ENCODE data around the gene NANS.
"Not testable (repeated sequence)": the region's sequence is repeated elsewhere in the genome, so short reads cannot be mapped to it uniquely, and the experiment has no call there.

NANS gene

GRCh38 chr9:98056269-98057137, at the start of gene NANS:
Gene NANS, plus strand, starts transcription at chr9:98056732. Its CDS starts 77 bp downstream, at chr9:98056809.
- FAIRE-seq (peak; percentile 4), DNase-seq (ENCODE audit: insufficient read length, low spot score) (peak; percentile 89)

- DNase-seq (ENCODE audit: insufficient read length, low spot score) (no peak), FAIRE-seq (no peak)
Measured at GRCh38 chr9:98007251-98007928, 49.1 kb upstream of the NANS start.

- no peak for FAIRE-seq
- DNase-seq (ENCODE audit: insufficient read length, low spot score): no peak
Measured at GRCh38 chr9:98008764-98009163, 47.8 kb upstream of the NANS start.

- FAIRE-seq (no peak), DNase-seq (ENCODE audit: insufficient read length, low spot score) (no peak)
Measured at GRCh38 chr9:98009437-98009836, 47.1 kb upstream of the NANS start.

GRCh38 chr9:98009936-98010335, 46.6 kb upstream of the NANS start:
- FAIRE-seq (no peak), DNase-seq (ENCODE audit: insufficient read length, low spot score) (no peak)

- no peak for FAIRE-seq
- DNase-seq (ENCODE audit: insufficient read length, low spot score): peak; percentile 28
Measured at GRCh38 chr9:98010445-98010844, 46.1 kb upstream of the NANS start.

GRCh38 chr9:98011122-98011521, 45.4 kb upstream of the NANS start:
- DNase-seq (ENCODE audit: insufficient read length, low spot score) (no peak), FAIRE-seq (no peak)

GRCh38 chr9:98016137-98016680, 40.3 kb upstream of the NANS start:
- FAIRE-seq (no peak), DNase-seq (ENCODE audit: insufficient read length, low spot score) (no peak)

- DNase-seq (ENCODE audit: insufficient read length, low spot score): no peak
Measured at GRCh38 chr9:98017306-98017705, 39.2 kb upstream of the NANS start.

GRCh38 chr9:98018347-98018746, 38.2 kb upstream of the NANS start:
- FAIRE-seq (no peak), DNase-seq (ENCODE audit: insufficient read length, low spot score) (no peak)

More at GRCh38 chr9:98017306-98017705, 39.2 kb upstream of the NANS start:
- FAIRE-seq: no peak

- no peak for DNase-seq (ENCODE audit: insufficient read length, low spot score)
- FAIRE-seq: no peak
Measured at GRCh38 chr9:98019098-98019497, 37.4 kb upstream of the NANS start.

GRCh38 chr9:98019869-98020268, 36.7 kb upstream of the NANS start:
- not testable (repeated sequence) for DNase-seq (ENCODE audit: insufficient read length, low spot score)

GRCh38 chr9:98020476-98021145, 35.9 kb upstream of the NANS start:
- FAIRE-seq: no peak
- no peak for DNase-seq (ENCODE audit: insufficient read length, low spot score)

More at GRCh38 chr9:98019869-98020268, 36.7 kb upstream of the NANS start:
- FAIRE-seq: not testable (repeated sequence)

- no peak for DNase-seq (ENCODE audit: insufficient read length, low spot score)
- no peak for FAIRE-seq
Measured at GRCh38 chr9:98021306-98022040, 35.1 kb upstream of the NANS start.

GRCh38 chr9:98022447-98022846, 34.1 kb upstream of the NANS start:
- no peak for FAIRE-seq
- no peak for DNase-seq (ENCODE audit: insufficient read length, low spot score)

GRCh38 chr9:98024702-98025101, 31.8 kb upstream of the NANS start:
- FAIRE-seq (no peak), DNase-seq (ENCODE audit: insufficient read length, low spot score) (no peak)

- DNase-seq (ENCODE audit: insufficient read length, low spot score) (no peak), FAIRE-seq (no peak)
Measured at GRCh38 chr9:98031169-98031568, 25.4 kb upstream of the NANS start.

GRCh38 chr9:98031935-98032334, 24.6 kb upstream of the NANS start:
- FAIRE-seq (no peak), DNase-seq (ENCODE audit: insufficient read length, low spot score) (no peak)

GRCh38 chr9:98034593-98035546, 21.7 kb upstream of the NANS start:
- peak; percentile 58 for DNase-seq (ENCODE audit: insufficient read length, low spot score)
- FAIRE-seq: peak; percentile 80

Measured in GM19239 (cell line).